CD4-positive, alpha-beta T cell (primary cell): Measurements from ENCODE around the gene EXD3. TPM values are rescaled to one million over a fixed set of nuclear protein-coding genes. Genes with fewer than 3 reads are reported as not detected.

ENCODE experiments used
- ATAC-seq: fragments of 200-7000 bp; cut with Tn5 transposase; one replicate; pipeline ENCODE4 v1.10.0; 2022; ENCODE audit warnings: mild to moderate bottlenecking; ENCODE audit not compliant: poor library complexity
- CTCF ChIA-PET: fragments of 350-600 bp; sonication (Branson Sonifier 250); formaldehyde crosslinking; loops from one replicate; lab custom pipeline; 2021; ENCODE audit warnings: antibody characterized with exemption, inconsistent platforms; lab: Charles Lee
- POLR2A ChIA-PET: fragments of 350-600 bp; sonication (Branson Sonifier 250); formaldehyde crosslinking; loops from one replicate; lab custom pipeline; 2021; ENCODE audit warnings: antibody characterized with exemption, inconsistent platforms; lab: Charles Lee
- DNase-seq, 14 experiments: peaks; one replicate each; pipeline ENCODE4 v3.0.0-alpha.2; 2013 to 2020; ENCODE audit warnings: mixed read lengths in 2 of 14
- H3K27ac ChIP-seq, 2 donors: one replicate each; pipeline versions ENCODE4 v1.5.1 to v1.7.0; 2013; ENCODE audit warnings: low read length in 2 of 2, low read depth in 1 of 2, mild to moderate bottlenecking in 1 of 2
- H3K27me3 ChIP-seq, 2 experiments: 1 replicate in 1 of 2; 2 replicates in 1 of 2; pipeline versions ENCODE4 v1.6.1 to v1.7.0; 2013; ENCODE audit warnings: low read length in 2 of 2, control low read depth in 1 of 2, mild to moderate bottlenecking in 1 of 2, moderate library complexity in 1 of 2; ENCODE audit not compliant: insufficient read depth in 2 of 2, control insufficient read depth in 1 of 2
- H3K36me3 ChIP-seq: one replicate; pipeline ENCODE4 v1.6.1; 2013; ENCODE audit warnings: low read length, control low read depth; ENCODE audit not compliant: insufficient read depth
- H3K4me1 ChIP-seq: one replicate; pipeline ENCODE4 v1.6.1; 2013; ENCODE audit warnings: low read length, control low read depth; ENCODE audit not compliant: insufficient read depth
- H3K4me3 ChIP-seq: one replicate; pipeline ENCODE4 v1.5.1; 2013; ENCODE audit warnings: mild to moderate bottlenecking, low read length, moderate library complexity
- H3K9me3 ChIP-seq, 2 experiments: 1 replicate in 1 of 2; 2 replicates in 1 of 2; pipeline versions ENCODE4 v1.6.1 to v1.7.0; 2013; ENCODE audit warnings: low read length in 2 of 2, mild to moderate bottlenecking in 2 of 2, control low read depth in 1 of 2, moderate library complexity in 1 of 2; ENCODE audit not compliant: control insufficient read depth in 1 of 2, insufficient read depth in 1 of 2
- H3K27ac Mint-ChIP-seq: one replicate; pipeline ENCODE4 v1.8.0; 2020; ENCODE audit warnings: mixed read lengths
- H3K27me3 Mint-ChIP-seq: one replicate; pipeline ENCODE4 v1.8.0; 2021; ENCODE audit warnings: mixed read lengths
- H3K36me3 Mint-ChIP-seq: one replicate; pipeline ENCODE4 v1.8.0; 2021; ENCODE audit warnings: low read depth, mixed read lengths
- H3K4me1 Mint-ChIP-seq: one replicate; pipeline ENCODE4 v1.8.0; 2021; ENCODE audit warnings: low read depth, mixed read lengths
- H3K4me3 Mint-ChIP-seq: one replicate; pipeline ENCODE4 v1.8.0; 2020; ENCODE audit warnings: mild to moderate bottlenecking, mixed read lengths
- H3K9me3 Mint-ChIP-seq: one replicate; pipeline ENCODE4 v1.8.0; 2020; ENCODE audit warnings: mixed read lengths
- CTCF ChIP-seq: fragments of 200-600 bp; IDR thresholded peaks from one replicate; pipeline ENCODE4 v1.8.0; 2022; ENCODE audit warnings: antibody characterized with exemption, mild to moderate bottlenecking
- intact Hi-C, 2 experiments: fragments of 100-400 bp; cut with DNase I in 1 of 2; cut with micrococcal nuclease in 1 of 2; formaldehyde crosslinking; loops; one replicate each; pipeline versions ENCODE4 v1.15.1 to v1.9.0; 2023 to 2025; cut with DNase I, micrococcal nuclease
- total RNA-seq, 174 experiments: library from RNA in 2 of 174; stranded (reverse) in 2 of 174; gene quantifications; one replicate each; pipeline ENCODE4 v1.2.3 and lab custom pipeline; 2021 to 2026

Gene EXD3
- total RNA-seq, 2 experiments from 2014 or later: 14.9 to 16.9 TPM

GRCh38 chr9:137385061-137385655 is 37.8 kb downstream of the EXD3 start:
- Histone ChIP-seq H3K36me3 (no peaks in the 10 kb centered on the region), H3K9me3 (peaks cover 0 to 3% of the 10 kb centered on the region in 2 experiments), H3K4me1 (peaks cover 22% of the 10 kb centered on the region), H3K4me3 (no peak overlapping the region), H3K27ac (no peak overlapping the region), H3K27me3 (no peaks in the 10 kb centered on the region)
- intact Hi-C loops: no loop called here
- H3K27me3 Mint-ChIP-seq: no peaks in the 10 kb centered on the region
- no peak for TF ChIP-seq CTCF
- POLR2A ChIA-PET: no interaction called here
- H3K36me3 Mint-ChIP-seq: no peaks in the 10 kb centered on the region
- H3K27ac Mint-ChIP-seq: peak overlapping the region; percentile 96
- H3K4me1 Mint-ChIP-seq: peaks cover 13% of the 10 kb centered on the region
- H3K9me3 Mint-ChIP-seq: no peaks in the 10 kb centered on the region
- ATAC-seq (no peak), DNase-seq (no peak)
- CTCF ChIA-PET: no interaction called here
- no peak overlapping the region for H3K4me3 Mint-ChIP-seq

GRCh38 chr9:137383784-137384756 is 38.9 kb downstream of the EXD3 start:
- Histone ChIP-seq H3K9me3 (peaks cover 0 to 3% of the 10 kb centered on the region in 2 experiments), H3K4me1 (peaks cover 22% of the 10 kb centered on the region), H3K27me3 (no peaks in the 10 kb centered on the region), H3K27ac (no peak overlapping the region), H3K36me3 (no peaks in the 10 kb centered on the region), H3K4me3 (no peak overlapping the region)
- H3K9me3 Mint-ChIP-seq: no peaks in the 10 kb centered on the region
- H3K4me1 Mint-ChIP-seq: peaks cover 13% of the 10 kb centered on the region
- ChIA-PET POLR2A (no interaction called here), CTCF (no interaction called here)
- H3K27me3 Mint-ChIP-seq: no peaks in the 10 kb centered on the region
- no peak overlapping the region for H3K4me3 Mint-ChIP-seq
- intact Hi-C loops: no loop called here
- TF ChIP-seq CTCF: no peak
- peak overlapping the region; percentile 63 for H3K27ac Mint-ChIP-seq
- ATAC-seq (no peak), DNase-seq (peak in 1 of 14 experiments; percentile 31)
- H3K36me3 Mint-ChIP-seq: no peaks in the 10 kb centered on the region

GRCh38 chr9:137383081-137383783 is 39.7 kb downstream of the EXD3 start:
- Histone ChIP-seq H3K9me3 (peaks cover 0 to 3% of the 10 kb centered on the region in 2 experiments), H3K27ac (no peak overlapping the region), H3K36me3 (no peaks in the 10 kb centered on the region), H3K4me3 (no peak overlapping the region), H3K27me3 (no peaks in the 10 kb centered on the region), H3K4me1 (peaks cover 20% of the 10 kb centered on the region)
- no peaks in the 10 kb centered on the region for H3K36me3 Mint-ChIP-seq
- ATAC-seq: no peak
- intact Hi-C loops: no loop called here
- peaks cover 13% of the 10 kb centered on the region for H3K4me1 Mint-ChIP-seq
- no peak for TF ChIP-seq CTCF
- H3K4me3 Mint-ChIP-seq: no peak overlapping the region
- DNase-seq: peak in 2 of 14 experiments; percentile 10 to 12
- H3K9me3 Mint-ChIP-seq: no peaks in the 10 kb centered on the region
- POLR2A ChIA-PET: no interaction called here
- H3K27ac Mint-ChIP-seq: no peak overlapping the region
- CTCF ChIA-PET: no interaction called here
- H3K27me3 Mint-ChIP-seq: no peaks in the 10 kb centered on the region
